Common myeloid progenitor, CD34-positive (primary cell): ENCODE data around the gene DNAJC13.
"Not testable (repeated sequence)": the region's sequence is repeated elsewhere in the genome, so short reads cannot be mapped to it uniquely, and the experiment has no call there.

ENCODE experiments used
- CTCF ChIA-PET: fragments of 350-600 bp; sonication (Branson Sonifier 250); formaldehyde crosslinking; loops from one replicate; lab custom pipeline; 2021; ENCODE audit warnings: antibody characterized with exemption; lab: Charles Lee
- POLR2A ChIA-PET: fragments of 350-600 bp; sonication (Branson Sonifier 250); formaldehyde crosslinking; loops from one replicate; lab custom pipeline; 2021; ENCODE audit warnings: antibody characterized with exemption; lab: Charles Lee
- DNase-seq, 3 donors: peaks; one replicate each; pipeline versions ENCODE4 v3.0.0 to v3.0.0-alpha.2; 2013
- H3K27ac ChIP-seq, 2 experiments: 1 replicate in 1 of 2; 2 replicates in 1 of 2; pipeline ENCODE4 v1.7.0; 2013; ENCODE audit warnings: inconsistent platforms in 2 of 2, low read length in 2 of 2, mild to moderate bottlenecking in 2 of 2, low read depth in 1 of 2, moderate library complexity in 1 of 2; ENCODE audit not compliant: severe bottlenecking in 2 of 2, insufficient read depth in 1 of 2, poor library complexity in 1 of 2
- H3K27me3 ChIP-seq, 5 experiments: replicated peaks in 2 of 5; 1 replicate in 3 of 5; 2 replicates in 2 of 5; pipeline versions ENCODE4 v1.6.1 to v1.7.0; 2013; ENCODE audit warnings: low read length in 4 of 5, mild to moderate bottlenecking in 2 of 5, moderate library complexity in 2 of 5, inconsistent platforms in 1 of 5; ENCODE audit not compliant: insufficient read depth in 5 of 5, control insufficient read depth in 4 of 5
- H3K36me3 ChIP-seq, 4 experiments: 1 replicate in 2 of 4; 2 replicates in 2 of 4; pipeline versions ENCODE4 v1.6.1 to v1.7.0; 2013; ENCODE audit warnings: low read length in 3 of 4, control low read depth in 1 of 4, mild to moderate bottlenecking in 1 of 4; ENCODE audit not compliant: control insufficient read depth in 4 of 4, insufficient read depth in 4 of 4
- H3K4me1 ChIP-seq, 4 experiments: 1 replicate in 3 of 4; 2 replicates in 1 of 4; pipeline versions ENCODE4 v1.6.1 to v1.7.1; 2013; ENCODE audit warnings: low read length in 3 of 4, mild to moderate bottlenecking in 3 of 4, control low read depth in 1 of 4, inconsistent platforms in 1 of 4, moderate library complexity in 1 of 4; ENCODE audit not compliant: control insufficient read depth in 4 of 4, insufficient read depth in 4 of 4; ENCODE audit errors: control extremely low read depth in 1 of 4
- H3K4me3 ChIP-seq, 7 experiments: 1 replicate in 4 of 7; 2 replicates in 3 of 7; pipeline versions ENCODE4 v1.5.1 to v1.7.0; 2013; ENCODE audit warnings: mild to moderate bottlenecking in 7 of 7, low read length in 6 of 7, moderate library complexity in 6 of 7, inconsistent platforms in 2 of 7, low read depth in 2 of 7, control low read depth in 1 of 7; ENCODE audit not compliant: insufficient read depth in 4 of 7, control insufficient read depth in 1 of 7; ENCODE audit errors: extremely low read depth in 1 of 7
- H3K9me3 ChIP-seq, 5 experiments: 1 replicate in 4 of 5; 2 replicates in 1 of 5; pipeline versions ENCODE4 v1.6.1 to v1.7.1; 2013; ENCODE audit warnings: low read length in 4 of 5, mild to moderate bottlenecking in 2 of 5, inconsistent platforms in 1 of 5, low read depth in 1 of 5, moderate library complexity in 1 of 5; ENCODE audit not compliant: control insufficient read depth in 4 of 5, insufficient read depth in 2 of 5; ENCODE audit errors: control extremely low read depth in 1 of 5
- WGBS: methylation state at CpG from one replicate; pipeline ENCODE4 v1.1.5; 2013; ENCODE audit not compliant: insufficient coverage; 5-methylcytosine and 5-hydroxymethylcytosine counted together

DNAJC13 gene

DNA sequence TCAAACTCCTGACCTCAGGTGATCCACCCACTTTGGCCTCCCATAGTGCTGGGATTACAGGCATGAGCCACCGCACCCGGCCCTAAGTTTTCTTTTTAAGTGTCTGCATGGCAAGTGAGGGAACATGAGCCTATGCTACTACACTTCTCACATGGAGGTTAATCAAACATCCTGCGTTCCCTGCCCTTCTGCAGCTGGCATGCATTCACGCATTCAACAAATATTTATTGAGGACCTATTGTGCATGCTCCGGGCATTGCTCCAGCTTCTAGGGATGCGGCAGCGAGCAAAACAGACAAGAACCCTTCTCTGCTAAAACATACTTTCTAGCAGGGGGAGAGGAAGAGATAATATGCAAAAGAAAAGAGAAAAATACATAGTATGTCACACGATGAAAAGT, 137.1 kb downstream of the DNAJC13 start:
- H3K4me1 ChIP-seq: peaks cover 16 to 21% (median 19%) of the 10 kb centered on the region in 4 experiments
- no peak for DNase-seq
- H3K27me3 ChIP-seq: no peaks in the 10 kb centered on the region
- H3K4me3 ChIP-seq: no peak overlapping the region
- H3K9me3 ChIP-seq: no peaks in the 10 kb centered on the region
- CTCF ChIA-PET: no interaction called here
- POLR2A ChIA-PET: no interaction called here
- WGBS: 99% methylated on average over 5 of the region's 8 CpGs
- H3K36me3 ChIP-seq: peaks cover 0 to 7% (median 3%) of the 10 kb centered on the region in 4 experiments
- no peak overlapping the region for H3K27ac ChIP-seq

DNA sequence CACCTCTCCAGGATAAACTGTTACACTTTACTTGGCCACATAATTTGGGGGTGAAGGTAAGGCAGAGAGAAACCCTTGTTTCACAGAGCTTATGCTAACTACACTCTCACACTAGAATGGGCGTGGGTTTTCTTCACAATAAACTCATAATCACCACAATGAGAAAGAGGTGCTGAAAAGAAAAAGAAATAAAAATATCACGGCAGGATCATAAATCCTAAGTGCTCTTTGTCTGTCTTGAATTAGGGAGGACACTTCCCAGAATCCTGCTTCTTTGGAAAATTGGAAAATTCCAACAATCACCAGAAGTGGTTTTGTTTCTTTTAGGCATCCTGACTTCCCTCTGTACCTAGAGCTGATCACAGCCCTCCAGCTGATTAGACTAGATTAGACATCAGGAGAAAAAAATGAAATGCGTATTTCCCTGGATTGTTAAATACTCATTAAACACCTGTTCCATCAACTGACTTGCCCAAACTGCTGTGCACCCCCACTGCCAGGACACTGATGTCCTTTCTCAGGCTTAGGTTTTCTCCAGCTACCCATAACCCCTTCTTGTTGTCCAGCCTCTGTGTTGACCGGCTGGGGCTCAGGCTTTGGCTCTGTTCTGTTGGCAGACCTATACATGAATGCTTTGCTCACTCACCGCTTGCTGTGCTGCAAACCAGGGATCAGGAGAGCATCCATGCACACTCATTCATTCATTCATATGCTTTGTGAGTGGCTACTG, 138.2 kb downstream of the DNAJC13 start:
- no peak overlapping the region for H3K4me3 ChIP-seq
- H3K27me3 ChIP-seq: no peaks in the 10 kb centered on the region
- no peaks in the 10 kb centered on the region for H3K9me3 ChIP-seq
- POLR2A ChIA-PET: no interaction called here
- peaks cover 6 to 11% (median 9%) of the 10 kb centered on the region in 4 experiments for H3K4me1 ChIP-seq
- CTCF ChIA-PET: no interaction called here
- WGBS: 93% methylated on average over 2 of the region's 5 CpGs
- peaks cover 0 to 8% (median 3%) of the 10 kb centered on the region in 4 experiments for H3K36me3 ChIP-seq
- no peak for DNase-seq
- H3K27ac ChIP-seq: no peak overlapping the region

DNA sequence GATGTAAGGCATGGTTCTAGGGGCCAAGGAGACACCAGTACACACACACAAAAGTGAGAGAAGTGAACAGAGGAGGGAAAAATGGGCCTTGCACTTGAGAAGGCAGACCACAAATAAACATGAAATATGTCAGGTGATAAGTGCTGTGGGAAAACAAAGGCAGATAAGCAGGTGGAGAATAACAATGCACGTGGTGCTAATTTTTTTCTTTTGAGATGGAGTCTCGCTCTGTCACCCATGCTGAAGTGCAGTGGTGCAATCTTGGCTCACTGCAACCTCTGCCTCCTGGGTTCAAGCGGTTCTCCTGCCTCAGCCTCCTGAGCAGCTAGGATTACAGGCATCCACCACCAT, 138.7 kb downstream of the DNAJC13 start:
- H3K36me3 ChIP-seq, H3K27me3 ChIP-seq, H3K4me1 ChIP-seq, H3K4me3 ChIP-seq, CTCF ChIA-PET, H3K27ac ChIP-seq, DNase-seq, H3K9me3 ChIP-seq, POLR2A ChIA-PET: not testable (repeated sequence)
- 87% methylated on average over 2 of the region's 3 CpGs for WGBS

DNA sequence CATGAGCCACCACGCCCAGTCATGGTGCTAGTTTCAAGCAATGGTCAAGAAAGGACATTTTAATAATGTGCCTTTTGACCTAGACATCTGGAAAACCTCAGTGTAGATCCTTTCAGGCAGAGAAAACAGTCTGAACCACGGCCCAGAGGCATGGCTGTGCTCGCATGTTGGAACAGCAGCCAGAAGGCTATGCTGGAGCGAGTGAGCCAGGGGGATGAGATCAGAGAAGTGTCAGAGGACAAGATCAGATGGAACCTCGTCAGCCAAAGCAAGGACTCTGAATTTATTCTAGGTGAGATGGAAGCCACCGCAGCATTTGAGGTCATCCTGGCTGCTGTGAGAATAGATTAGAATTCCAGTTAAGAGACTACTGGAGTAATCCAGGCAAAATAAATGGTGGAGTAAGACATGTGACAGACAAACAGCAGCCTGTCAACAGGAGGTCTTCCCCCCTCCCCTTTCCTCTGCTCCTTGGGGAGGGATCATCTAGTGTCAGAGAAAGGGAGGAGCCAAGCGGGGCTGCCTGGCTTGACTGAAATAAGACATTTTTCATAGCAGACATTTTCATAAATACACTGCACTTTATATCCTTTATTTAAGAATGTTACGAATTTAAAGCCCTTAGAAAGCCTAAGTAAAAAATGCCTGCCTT, 139.3 kb downstream of the DNAJC13 start:
- Histone ChIP-seq H3K27me3 (no peaks in the 10 kb centered on the region), H3K9me3 (no peaks in the 10 kb centered on the region), H3K27ac (peak overlapping the region in 1 of 2 experiments; percentile 38), H3K4me3 (no peak overlapping the region), H3K36me3 (peaks cover under 1 to 10% (median 4%) of the 10 kb centered on the region in 4 experiments), H3K4me1 (no peaks in the 10 kb centered on the region)
- ChIA-PET POLR2A (no interaction called here), CTCF (interaction anchor here (1.0 kb wide), 1 partner anchor 21 kb away, joined by 5 read pairs; no protein-coding TSS in a partner anchor)
- WGBS: 97% methylated on average over 7 of the region's 8 CpGs
- DNase-seq: no peak

DNA sequence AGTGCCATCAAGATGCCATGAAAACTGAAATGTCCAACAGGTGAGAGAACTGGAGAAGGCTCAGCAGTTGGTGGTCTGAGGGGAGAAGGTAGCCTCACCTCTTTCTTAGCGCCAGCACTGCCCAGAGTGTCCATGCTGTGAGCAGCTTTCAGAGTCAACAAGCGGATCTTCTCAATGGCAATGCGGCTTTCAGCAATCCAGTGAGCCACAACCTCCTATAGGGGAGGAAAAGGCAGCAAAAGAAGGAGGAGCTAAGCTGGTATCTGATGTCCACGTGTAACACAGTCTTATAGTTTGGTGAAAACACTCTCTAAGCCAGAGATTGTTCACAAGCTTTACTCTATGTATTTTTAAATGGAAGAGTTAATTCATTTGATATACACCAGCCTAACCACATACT, 143.7 kb downstream of the DNAJC13 start:
- H3K27me3 ChIP-seq: no peaks in the 10 kb centered on the region

DNA sequence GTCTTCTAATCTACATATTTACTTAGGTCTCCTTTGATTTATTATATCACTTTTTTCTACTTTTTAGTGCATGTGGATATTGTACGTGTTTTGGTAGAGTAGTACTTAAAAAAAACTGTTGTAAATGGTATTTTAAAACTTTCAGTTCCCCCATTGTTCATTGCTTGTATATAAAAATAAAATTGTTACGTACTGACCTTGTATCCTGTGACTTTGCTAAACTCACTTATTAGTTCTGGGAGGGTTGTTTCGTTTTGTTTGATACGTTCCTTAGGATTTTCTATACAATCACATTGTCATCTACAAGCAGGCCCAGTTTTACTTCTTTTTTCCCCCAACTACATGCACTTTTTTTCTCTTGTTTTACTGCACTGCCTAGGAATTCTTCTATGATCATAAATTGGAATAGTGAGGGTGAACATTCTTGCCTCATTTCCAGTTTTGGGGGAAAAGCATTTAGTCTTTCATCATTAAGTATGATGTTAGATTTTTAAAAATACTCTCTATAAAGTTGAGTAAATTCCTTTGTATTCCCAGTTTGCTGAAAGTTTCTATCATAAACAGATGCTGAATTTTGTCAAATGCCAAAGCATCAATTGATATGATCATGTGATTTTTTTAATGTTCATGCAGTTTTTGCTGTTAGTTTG, 146.2 kb downstream of the DNAJC13 start:
- no peak for DNase-seq
- Histone ChIP-seq H3K27ac (no peak overlapping the region), H3K4me3 (no peak overlapping the region), H3K36me3 (peaks cover 5 to 10% (median 9%) of the 10 kb centered on the region in 4 experiments), H3K4me1 (no peaks in the 10 kb centered on the region), H3K27me3 (no peaks in the 10 kb centered on the region), H3K9me3 (peaks cover 0 to 2% (median 0%) of the 10 kb centered on the region in 5 experiments)
- 80% methylated on average over 1 of the region's 4 CpGs for WGBS
- POLR2A ChIA-PET: no interaction called here
- CTCF ChIA-PET: no interaction called here

More for the DNA sequence above, 143.7 kb downstream of the DNAJC13 start:
- WGBS: 97% methylated on average over 3 of the region's 4 CpGs
- no peak for DNase-seq
- ChIA-PET CTCF (no interaction called here), POLR2A (no interaction called here)
- Histone ChIP-seq H3K4me1 (no peaks in the 10 kb centered on the region), H3K4me3 (no peak overlapping the region), H3K36me3 (peaks cover 5 to 14% (median 10%) of the 10 kb centered on the region in 4 experiments), H3K9me3 (peaks cover 0 to 2% (median 0%) of the 10 kb centered on the region in 5 experiments), H3K27ac (no peak overlapping the region)

DNA sequence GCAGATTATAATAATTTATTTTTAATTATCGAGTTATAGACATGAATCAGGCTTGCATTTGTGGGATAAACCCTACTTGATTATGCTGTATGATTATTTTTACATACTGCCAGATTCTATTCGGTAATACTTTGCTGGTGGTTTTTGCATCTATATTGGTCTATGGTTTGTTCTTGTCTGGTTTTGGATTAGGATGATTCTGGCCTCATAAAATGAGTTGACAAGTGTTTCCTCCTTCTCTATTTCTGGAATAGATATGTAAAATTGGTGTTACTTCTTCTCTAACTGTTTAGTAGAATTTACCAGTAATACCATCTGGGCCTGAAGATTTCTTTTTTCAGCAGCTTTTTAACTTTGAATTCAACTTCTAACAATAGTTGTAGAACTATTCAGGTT, 146.8 kb downstream of the DNAJC13 start:
- no peaks in the 10 kb centered on the region for H3K4me1 ChIP-seq
- H3K27me3 ChIP-seq: no peaks in the 10 kb centered on the region
- H3K4me3 ChIP-seq: no peak overlapping the region
- no CpG with 5 or more reads among the region's 2 CpGs for WGBS
- H3K36me3 ChIP-seq: peaks cover 5 to 9% (median 7%) of the 10 kb centered on the region in 4 experiments
- DNase-seq: no peak
- H3K27ac ChIP-seq: no peak overlapping the region
- POLR2A ChIA-PET: no interaction called here
- CTCF ChIA-PET: no interaction called here
- peaks cover 0 to 2% (median 0%) of the 10 kb centered on the region in 5 experiments for H3K9me3 ChIP-seq
